Stimulated activated CD4-positive, alpha-beta T cell treated with anti-CD3 and anti-CD28 coated beads, TNF-alpha, amount 100 ng/mL, for 48 hours (primary cell): ENCODE data around the gene MYADM.

Experiments used
- DNase-seq, 3 donors: peaks; one replicate each; pipeline ENCODE4 v3.0.0-alpha.2; 2020; ENCODE audit warnings: low read depth in 3 of 3

MYADM gene

DNA sequence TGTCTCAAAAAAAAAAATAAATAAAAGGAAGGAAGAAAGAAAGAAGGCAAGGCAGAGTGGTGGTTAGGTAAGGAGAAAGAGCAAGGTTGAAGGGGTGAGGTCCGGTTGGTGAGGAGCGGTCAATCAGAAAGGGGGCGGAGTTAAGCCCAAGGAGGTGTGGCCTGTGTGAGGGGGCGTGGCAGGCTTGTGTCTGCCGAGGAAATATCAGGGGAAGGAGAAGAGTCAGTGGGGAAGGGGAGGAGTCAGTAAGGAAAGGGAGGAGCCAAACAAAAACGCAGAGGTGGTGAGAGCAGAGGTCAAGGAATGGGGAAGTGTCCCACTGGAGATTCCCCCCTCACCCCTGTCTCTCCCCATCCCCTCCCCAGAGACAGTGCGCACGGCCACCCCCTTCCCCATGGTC is 47.3 kb downstream of the MYADM start:
- no peak for DNase-seq

DNA sequence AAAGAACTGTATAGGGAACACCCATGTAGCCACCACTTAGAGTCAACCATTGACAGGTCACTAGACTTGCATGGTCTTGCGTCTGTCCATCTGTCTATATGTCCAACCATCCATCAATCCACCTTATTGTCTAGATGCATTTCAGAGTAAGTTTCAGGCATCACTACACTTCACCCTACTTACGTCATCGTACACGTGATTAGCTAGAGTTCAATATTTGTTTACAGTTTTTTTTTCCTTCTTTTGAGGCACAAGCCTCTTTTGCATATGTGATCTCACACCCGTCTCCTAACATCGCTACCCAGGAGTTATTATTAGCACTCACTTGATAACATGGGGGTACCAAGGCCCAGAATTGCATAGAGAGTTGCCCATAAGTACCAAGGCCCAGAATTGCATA is 48.3 kb downstream of the MYADM start:
- no peak for DNase-seq

DNA sequence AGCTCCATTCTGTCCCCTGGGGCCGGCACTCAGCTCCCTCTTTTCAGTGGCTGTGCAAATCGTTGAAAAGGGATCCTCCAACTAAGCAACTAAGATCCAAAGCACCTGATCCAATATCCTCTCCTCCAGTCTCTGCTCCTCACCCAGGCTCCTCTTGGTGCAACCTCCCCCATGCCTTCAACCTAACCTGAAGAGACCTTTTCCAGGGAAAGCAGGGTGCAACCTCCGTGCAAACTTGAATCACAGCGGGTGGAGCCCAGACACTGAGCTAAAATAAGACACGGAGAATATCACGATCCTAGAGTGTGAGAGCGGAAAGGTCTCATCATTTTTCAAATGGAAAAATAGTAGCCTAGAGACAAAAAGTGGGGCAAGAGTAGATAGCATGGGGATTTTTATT is 49.7 kb downstream of the MYADM start:
- no peak for DNase-seq
